ENCODE results near the gene KLHDC9.

The KLHDC9 gene

GRCh38 chr1:161092621-161093028 lies 5.5 kb upstream of the KLHDC9 start:
- Histone ChIP-seq H3K36me3 (no peaks in the 10 kb centered on the region), H3K27ac (no peak overlapping the region), H3K27me3 (no peaks in the 10 kb centered on the region), H3K4me1 (ENCODE audit: control insufficient read depth in 1 of 2, insufficient read depth in 1 of 2, low read depth in 1 of 2, low read length in 1 of 2) (peaks cover 13 to 15% of the 10 kb centered on the region in 2 experiments), H3K4me3 (ENCODE audit: low read depth in 1 of 2, low read length in 1 of 2) (no peak overlapping the region), H3K9me3 (no peaks in the 10 kb centered on the region)
- no peak for TF ChIP-seq CTCF (IDR thresholded peaks at IDR 0.05)

GRCh38 chr1:161094481-161094880 lies 3.7 kb upstream of the KLHDC9 start:
- Histone ChIP-seq H3K36me3 (no peaks in the 10 kb centered on the region), H3K27me3 (peaks cover 11% of the 10 kb centered on the region), H3K4me3 (ENCODE audit: low read depth in 1 of 2, low read length in 1 of 2) (no peak overlapping the region), H3K4me1 (ENCODE audit: control insufficient read depth in 1 of 2, insufficient read depth in 1 of 2, low read depth in 1 of 2, low read length in 1 of 2) (peaks cover 25 to 29% of the 10 kb centered on the region in 2 experiments), H3K27ac (no peak overlapping the region), H3K9me3 (no peaks in the 10 kb centered on the region)
- no peak for TF ChIP-seq CTCF (IDR thresholded peaks at IDR 0.05)

GRCh38 chr1:161095230-161095629 lies 2.9 kb upstream of the KLHDC9 start:
- no peaks in the 10 kb centered on the region for H3K9me3 ChIP-seq
- no peak for TF ChIP-seq CTCF (IDR thresholded peaks at IDR 0.05)
- peaks cover 11% of the 10 kb centered on the region for H3K27me3 ChIP-seq
- no peaks in the 10 kb centered on the region for H3K36me3 ChIP-seq
- no peak overlapping the region for H3K4me3 ChIP-seq (ENCODE audit: low read depth in 1 of 2, low read length in 1 of 2)
- peaks cover 25 to 29% of the 10 kb centered on the region in 2 experiments for H3K4me1 ChIP-seq (ENCODE audit: control insufficient read depth in 1 of 2, insufficient read depth in 1 of 2, low read depth in 1 of 2, low read length in 1 of 2)
- no peak overlapping the region for H3K27ac ChIP-seq

GRCh38 chr1:161096015-161096414 lies 2.1 kb upstream of the KLHDC9 start:
- H3K27me3 ChIP-seq, result peaks cover 11% of the 10 kb centered on the region
- no peak for TF ChIP-seq CTCF (IDR thresholded peaks at IDR 0.05)
- no peaks in the 10 kb centered on the region for H3K9me3 ChIP-seq
- peaks cover 25 to 29% of the 10 kb centered on the region in 2 experiments for H3K4me1 ChIP-seq (ENCODE audit: control insufficient read depth in 1 of 2, insufficient read depth in 1 of 2, low read depth in 1 of 2, low read length in 1 of 2)
- no peak overlapping the region for H3K27ac ChIP-seq
- no peak overlapping the region for H3K4me3 ChIP-seq (ENCODE audit: low read depth in 1 of 2, low read length in 1 of 2)
- H3K36me3 ChIP-seq, result no peaks in the 10 kb centered on the region

GRCh38 chr1:161096530-161096929 lies 1.6 kb upstream of the KLHDC9 start:
- Histone ChIP-seq H3K4me1 (ENCODE audit: control insufficient read depth in 1 of 2, insufficient read depth in 1 of 2, low read depth in 1 of 2, low read length in 1 of 2) (peaks cover 25 to 29% of the 10 kb centered on the region in 2 experiments), H3K27me3 (peaks cover 11% of the 10 kb centered on the region), H3K4me3 (ENCODE audit: low read depth in 1 of 2, low read length in 1 of 2) (no peak overlapping the region), H3K36me3 (peaks cover 4% of the 10 kb centered on the region), H3K27ac (peak overlapping the region; percentile 62), H3K9me3 (no peaks in the 10 kb centered on the region)
- no peak for TF ChIP-seq CTCF (IDR thresholded peaks at IDR 0.05)

Data from neutrophil (primary cell).